WI38 (cell line): ENCODE data around the gene LCOR.

Source experiments
- H3K4me3 ChIP-seq: 2 replicates; pipeline ENCODE4 v1.5.1; 2011; ENCODE audit warnings: low read depth, mild to moderate bottlenecking, control low read depth, low read length
- CTCF ChIP-seq: IDR thresholded peaks from 2 replicates; pipeline ENCODE4 v1.5.1; 2012; ENCODE audit warnings: low read depth, mild to moderate bottlenecking, control low read depth, low read length

Gene LCOR

DNA sequence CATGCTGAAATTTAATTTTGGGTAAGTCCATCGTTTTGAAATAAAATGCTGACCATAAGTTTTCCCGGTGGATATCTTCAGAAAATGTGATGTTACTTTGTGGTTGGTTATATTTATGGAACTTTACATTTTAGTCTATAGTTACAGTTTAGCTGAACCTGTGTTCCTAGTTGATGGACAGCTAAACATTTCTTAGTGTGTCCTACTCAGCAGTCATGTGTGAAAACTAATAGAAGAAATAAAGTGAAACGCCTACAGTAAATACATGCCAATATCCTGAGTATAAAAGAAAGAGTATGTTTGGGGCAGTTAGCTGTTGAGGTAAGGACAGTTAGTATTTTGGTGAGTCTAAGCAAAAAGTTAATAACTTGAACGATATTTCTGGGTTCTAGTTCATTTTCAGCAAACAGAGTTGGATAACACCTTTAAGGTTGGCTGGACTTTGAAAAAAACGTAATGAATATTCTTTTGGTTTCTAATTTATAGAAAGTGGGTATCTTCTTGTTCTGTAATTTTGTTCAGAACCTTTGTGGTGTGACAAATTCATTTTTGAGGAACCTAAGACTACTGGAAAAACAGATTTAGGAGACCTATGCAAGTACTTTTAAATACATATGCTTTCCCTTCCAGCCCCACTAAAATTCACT, 28.7 kb downstream of the LCOR start:
- TF ChIP-seq CTCF = no peak
- no peak overlapping the region for H3K4me3 ChIP-seq

GRCh38 chr10:96863922-96864543, 31.9 kb downstream of the LCOR start:
- TF ChIP-seq CTCF = no peak
- no peak overlapping the region for H3K4me3 ChIP-seq

GRCh38 chr10:96873086-96873485, 41.0 kb downstream of the LCOR start:
- no peak overlapping the region for H3K4me3 ChIP-seq
- no peak for TF ChIP-seq CTCF

GRCh38 chr10:96873756-96874467, 41.8 kb downstream of the LCOR start:
- no peak overlapping the region for H3K4me3 ChIP-seq
- no peak for TF ChIP-seq CTCF

DNA sequence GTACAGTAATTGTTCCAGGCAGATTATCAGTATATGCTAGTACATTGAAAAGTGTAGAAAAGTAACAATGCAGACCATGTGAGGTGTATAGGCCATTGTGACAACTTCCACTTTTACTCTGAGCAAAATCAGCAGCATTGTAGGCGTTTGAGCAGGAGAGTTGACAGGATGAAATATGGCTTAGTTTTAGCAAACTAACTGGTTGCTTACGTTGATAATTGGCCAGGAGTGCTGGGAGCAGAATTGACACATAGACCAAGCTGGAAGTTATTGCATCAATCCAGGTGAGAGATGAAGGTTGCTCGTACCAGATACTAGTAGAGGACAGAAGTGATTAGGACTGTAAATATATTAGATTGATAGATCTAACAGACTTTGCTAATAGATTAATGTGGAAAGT, 46.0 kb downstream of the LCOR start:
- TF ChIP-seq CTCF = no peak
- no peak overlapping the region for H3K4me3 ChIP-seq

- no peak overlapping the region for H3K4me3 ChIP-seq
- no peak for TF ChIP-seq CTCF
Observed at GRCh38 chr10:96880575-96880974, 48.5 kb downstream of the LCOR start.
